GM12878 (cell line): ENCODE results near the gene GALE.

Experiments
- JUNB ChIP-seq: IDR thresholded peaks from 2 replicates; pipeline ENCODE4 v1.6.1; 2016; ENCODE audit warnings: antibody characterized with exemption, mild to moderate bottlenecking
- YY1 ChIP-seq: IDR thresholded peaks from 2 replicates; pipeline ENCODE4 v1.6.1; 2011; ENCODE audit warnings: low read depth, mild to moderate bottlenecking, low read length

GRCh38 chr1:23763041-23763577 is 37.4 kb downstream of the GALE start:
- no peak for TF ChIP-seq YY1
- TF ChIP-seq JUNB: no peak
